ENCODE results near the gene SPRN.

DNA sequence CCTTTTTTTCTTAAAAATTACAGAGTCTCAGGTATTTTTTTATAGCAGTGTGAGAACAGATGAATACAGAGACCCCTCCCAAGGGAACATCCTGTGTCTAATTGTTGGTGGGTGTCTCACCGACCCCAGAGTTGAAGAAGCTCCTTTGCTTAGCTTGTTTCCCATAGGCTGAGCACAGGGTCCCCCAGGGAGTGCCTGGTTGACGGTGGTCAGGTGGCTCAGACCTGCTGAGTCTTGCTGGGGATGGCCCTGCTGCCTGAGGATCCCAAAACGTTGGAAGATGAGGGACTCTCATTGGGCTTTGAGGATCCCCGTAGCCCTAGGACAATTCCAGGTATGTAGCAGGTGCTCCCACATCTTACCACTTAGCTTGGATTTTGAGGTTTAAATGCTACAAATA lies 48.8 kb upstream of the SPRN start:
- no peak for TF ChIP-seq EZH2 (IDR thresholded peaks at IDR 0.05; ENCODE audit: low read length, missing control alignments)
- TF ChIP-seq, protein P1, sequence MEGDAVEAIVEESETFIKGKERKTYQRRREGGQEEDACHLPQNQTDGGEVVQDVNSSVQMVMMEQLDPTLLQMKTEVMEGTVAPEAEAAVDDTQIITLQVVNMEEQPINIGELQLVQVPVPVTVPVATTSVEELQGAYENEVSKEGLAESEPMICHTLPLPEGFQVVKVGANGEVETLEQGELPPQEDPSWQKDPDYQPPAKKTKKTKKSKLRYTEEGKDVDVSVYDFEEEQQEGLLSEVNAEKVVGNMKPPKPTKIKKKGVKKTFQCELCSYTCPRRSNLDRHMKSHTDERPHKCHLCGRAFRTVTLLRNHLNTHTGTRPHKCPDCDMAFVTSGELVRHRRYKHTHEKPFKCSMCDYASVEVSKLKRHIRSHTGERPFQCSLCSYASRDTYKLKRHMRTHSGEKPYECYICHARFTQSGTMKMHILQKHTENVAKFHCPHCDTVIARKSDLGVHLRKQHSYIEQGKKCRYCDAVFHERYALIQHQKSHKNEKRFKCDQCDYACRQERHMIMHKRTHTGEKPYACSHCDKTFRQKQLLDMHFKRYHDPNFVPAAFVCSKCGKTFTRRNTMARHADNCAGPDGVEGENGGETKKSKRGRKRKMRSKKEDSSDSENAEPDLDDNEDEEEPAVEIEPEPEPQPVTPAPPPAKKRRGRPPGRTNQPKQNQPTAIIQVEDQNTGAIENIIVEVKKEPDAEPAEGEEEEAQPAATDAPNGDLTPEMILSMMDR (conservative IDR thresholded peaks at IDR 0.05 in 1 of 2, IDR thresholded peaks at IDR 0.05 in 1 of 2; ENCODE audit: low read depth in 1 of 2, low read length in 2 of 2): no peak
